EL (cell line): ENCODE results near the gene PLEKHB2.
"Not testable (repeated sequence)": the region's sequence is repeated elsewhere in the genome, so short reads cannot be mapped to it uniquely, and the experiment has no call there.

Source experiments
- DNase-seq: peaks from one replicate; pipeline ENCODE4 v3.0.0-alpha.2; 2016

PLEKHB2 gene

DNA sequence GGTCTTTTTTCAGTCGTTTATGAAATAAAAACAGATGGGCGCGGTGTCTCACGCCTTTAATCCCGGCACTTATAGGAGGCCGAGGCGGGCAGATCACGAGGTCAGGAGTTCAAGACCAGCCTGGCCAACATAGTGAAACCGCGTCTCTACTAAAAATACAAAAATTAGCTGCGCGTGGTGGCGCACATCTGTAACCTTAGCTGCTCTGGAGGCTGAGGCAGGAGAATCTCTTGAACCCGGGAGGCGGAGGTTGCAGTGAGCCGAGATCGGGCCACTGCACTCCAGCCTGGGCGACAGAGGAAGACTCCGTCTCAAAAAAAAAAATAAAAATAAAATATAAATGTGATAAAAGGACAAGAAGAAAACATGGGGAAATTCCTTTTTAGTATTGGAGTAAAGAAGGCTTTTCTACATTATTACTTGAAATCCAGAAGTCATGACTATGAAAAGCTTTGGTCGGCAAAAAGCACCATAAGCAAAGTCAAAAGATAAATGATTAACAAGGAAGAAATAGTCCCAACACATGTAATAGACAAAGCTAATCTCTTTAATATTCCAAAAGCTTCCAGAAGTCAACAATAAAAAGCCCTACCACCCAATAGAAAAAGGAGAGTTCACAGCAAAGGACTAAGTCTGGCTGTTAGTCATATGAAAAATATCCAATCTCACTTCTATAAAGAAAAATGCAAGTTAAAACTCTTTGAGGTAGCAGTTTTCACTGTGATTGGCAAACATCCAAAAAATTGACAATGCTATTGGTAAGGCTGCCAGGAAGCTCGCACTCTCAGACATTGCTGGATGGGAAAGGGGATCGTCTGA lies 10.5 kb upstream of the PLEKHB2 start:
- no peak for DNase-seq

- DNase-seq: no peak
Observed at GRCh38 chr2:131103165-131103564, 2.0 kb upstream of the PLEKHB2 start.

- DNase-seq: peak; percentile 73
Observed at GRCh38 chr2:131104487-131105155, 515 bp upstream of the PLEKHB2 start.

- DNase-seq: peak; percentile 61
Observed at GRCh38 chr2:131105950-131106801, 1.0 kb downstream of the PLEKHB2 start.

GRCh38 chr2:131112529-131112928 lies 7.4 kb downstream of the PLEKHB2 start:
- DNase-seq: no peak

GRCh38 chr2:131113566-131114227 lies 8.6 kb downstream of the PLEKHB2 start:
- DNase-seq: no peak

- not testable (repeated sequence) for DNase-seq
Observed at GRCh38 chr2:131114950-131115349, 9.8 kb downstream of the PLEKHB2 start.

DNA sequence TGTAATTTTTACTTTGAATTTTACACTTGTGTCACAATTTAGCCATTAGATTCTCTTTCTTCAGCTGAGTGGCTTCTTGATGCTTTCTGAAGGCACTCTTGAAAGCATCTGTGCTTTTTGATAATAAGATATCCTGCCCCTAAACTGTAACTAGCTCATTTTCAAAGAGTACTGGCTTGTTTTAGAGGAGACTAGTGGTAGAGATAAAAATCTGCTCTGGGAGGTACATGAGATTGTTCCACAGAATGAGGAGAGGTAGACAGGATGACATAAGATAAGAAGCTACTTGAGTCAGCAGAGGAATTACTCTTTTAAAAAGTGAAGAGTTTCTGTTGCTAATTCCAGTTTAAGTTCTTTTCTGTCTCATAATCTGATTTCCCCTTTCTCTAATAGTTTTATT lies 10.6 kb downstream of the PLEKHB2 start:
- no peak for DNase-seq

- no peak for DNase-seq
Observed at GRCh38 chr2:131120815-131121317, 15.7 kb downstream of the PLEKHB2 start.

DNA sequence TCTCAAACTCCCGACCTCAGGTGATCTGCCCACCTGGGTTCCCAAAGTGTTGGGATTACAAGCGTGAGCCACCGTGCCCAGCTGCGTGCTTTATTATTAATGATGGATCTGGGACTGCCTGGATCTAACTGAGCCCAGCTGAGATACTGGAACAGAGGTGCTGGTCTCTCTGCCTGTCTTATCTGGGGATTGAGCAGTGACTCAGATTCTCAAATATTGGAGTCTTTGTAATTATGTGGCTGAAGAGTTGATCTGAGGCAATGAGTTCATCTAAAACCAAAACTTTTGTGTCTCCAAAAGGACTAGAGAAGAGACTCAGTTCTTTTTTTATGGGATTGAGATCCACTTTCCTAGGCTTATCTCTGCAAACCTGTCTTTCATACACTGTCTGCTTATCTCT lies 16.3 kb downstream of the PLEKHB2 start:
- peak; percentile 6 for DNase-seq

DNA sequence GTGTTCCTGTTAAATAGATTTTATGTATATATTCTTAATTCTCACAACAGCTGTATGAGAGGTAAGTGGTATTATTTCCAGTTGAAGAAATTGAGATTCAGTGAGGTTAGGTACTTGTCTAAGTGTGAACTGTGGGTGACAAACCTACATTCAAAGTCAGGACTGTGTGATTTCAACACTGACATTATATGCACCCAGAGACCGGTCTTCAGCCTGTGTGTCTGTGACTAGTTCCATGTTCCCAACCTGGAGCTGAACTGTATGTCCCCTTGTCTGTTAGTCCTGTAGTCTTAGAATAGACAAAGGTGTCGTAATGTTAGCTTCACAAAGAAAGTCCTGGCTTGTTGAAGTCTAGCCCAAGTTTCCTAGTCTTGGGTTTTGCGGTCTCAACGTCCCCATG lies 17.4 kb downstream of the PLEKHB2 start:
- no peak for DNase-seq

- no peak for DNase-seq
Observed at GRCh38 chr2:131123192-131123591, 18.1 kb downstream of the PLEKHB2 start.

GRCh38 chr2:131125195-131125757 lies 20.1 kb downstream of the PLEKHB2 start:
- no peak for DNase-seq

DNA sequence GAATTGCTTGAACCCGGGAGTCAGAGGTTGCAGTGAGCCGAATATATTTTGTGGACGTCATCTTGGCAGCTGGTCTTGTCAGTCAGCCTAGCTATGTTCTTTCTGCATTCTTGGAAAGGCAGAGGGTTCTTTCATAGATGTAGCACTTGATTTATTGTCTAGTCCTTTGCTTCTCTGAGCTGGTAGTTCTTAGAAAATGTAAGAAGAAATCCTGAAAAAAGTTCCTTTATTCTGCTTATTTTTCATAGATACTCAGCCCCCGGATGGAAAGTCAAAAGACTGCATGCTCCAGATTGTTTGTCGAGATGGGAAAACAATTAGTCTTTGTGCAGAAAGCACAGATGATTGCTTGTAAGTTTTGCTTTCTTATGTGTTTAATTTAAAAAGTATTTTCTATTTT lies 21.3 kb downstream of the PLEKHB2 start:
- DNase-seq: no peak

DNA sequence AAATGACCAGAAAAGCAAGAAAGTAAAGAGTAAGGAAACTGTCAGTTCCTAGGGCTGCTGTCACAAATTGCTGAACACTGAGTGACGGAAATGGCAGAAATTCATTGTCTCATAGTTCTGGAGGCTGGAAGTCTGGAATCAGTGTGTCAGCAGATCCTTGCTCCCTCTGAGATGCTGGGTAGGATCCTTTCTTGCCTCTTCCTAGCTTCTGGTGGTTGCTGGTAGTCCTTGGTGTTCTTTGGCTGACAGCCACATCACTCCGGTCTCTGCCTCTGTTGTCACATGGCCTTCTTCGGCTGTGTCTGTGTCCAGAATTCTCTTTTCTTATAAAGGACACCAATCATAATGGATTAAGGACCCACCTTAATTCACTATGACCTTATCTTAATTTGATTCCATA lies 21.9 kb downstream of the PLEKHB2 start:
- no peak for DNase-seq

GRCh38 chr2:131127981-131128380 lies 22.8 kb downstream of the PLEKHB2 start:
- no peak for DNase-seq

DNA sequence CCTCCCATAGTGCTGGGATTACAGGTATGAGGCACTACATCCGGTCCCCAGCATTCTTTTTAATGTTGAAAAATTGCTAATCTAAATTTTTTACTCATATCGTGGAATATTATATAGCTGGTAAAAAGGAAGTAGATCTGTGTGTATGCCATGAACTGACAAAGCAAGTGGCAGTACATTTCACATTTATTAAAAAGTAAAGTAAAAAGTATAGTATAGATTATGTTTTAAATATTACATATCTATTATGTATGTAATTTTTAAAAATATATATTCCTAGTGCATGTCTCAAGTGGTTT lies 25.1 kb downstream of the PLEKHB2 start:
- no peak for DNase-seq

DNA sequence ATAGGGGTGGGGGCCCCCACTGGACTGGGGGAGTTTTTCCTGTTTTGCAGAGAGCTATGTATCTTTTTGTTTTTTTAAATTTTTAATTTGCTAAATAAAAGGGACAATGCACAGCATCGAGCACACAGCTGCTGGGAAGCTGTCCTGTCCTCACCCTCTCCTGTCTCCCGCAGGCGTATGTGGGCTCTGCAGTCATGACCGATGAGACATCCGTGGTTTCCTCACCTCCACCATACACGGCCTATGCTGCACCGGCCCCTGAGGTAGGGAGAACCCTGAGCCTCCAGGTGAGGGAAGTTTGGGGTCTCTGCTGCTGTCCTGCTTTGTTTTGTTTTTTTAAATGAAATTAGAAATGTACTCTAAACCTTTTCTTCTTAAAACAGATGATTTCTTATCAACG lies 27.6 kb downstream of the PLEKHB2 start:
- DNase-seq: no peak

GRCh38 chr2:131140581-131140980 lies 35.4 kb downstream of the PLEKHB2 start:
- no peak for DNase-seq

- DNase-seq: no peak
Observed at GRCh38 chr2:131142849-131143248, 37.7 kb downstream of the PLEKHB2 start.

DNA sequence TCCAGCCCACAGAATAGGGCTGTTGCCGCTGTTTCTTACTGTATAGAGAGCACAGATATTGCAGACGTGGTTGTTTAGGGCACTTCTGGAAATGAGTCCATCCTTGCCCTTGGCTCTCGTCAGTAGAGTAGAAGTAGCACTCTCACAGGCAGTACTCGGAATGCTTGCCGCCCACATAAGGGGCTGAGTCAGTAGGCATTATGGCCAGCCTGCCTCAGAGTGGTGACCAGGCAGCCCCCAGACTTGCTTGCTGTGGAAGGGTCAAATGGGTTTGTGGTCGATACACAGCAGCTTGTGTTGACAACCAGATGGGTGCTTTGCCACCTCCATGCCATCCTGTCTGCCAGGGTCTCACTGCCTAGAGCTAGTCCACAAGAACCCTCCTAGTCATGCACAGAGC lies 38.7 kb downstream of the PLEKHB2 start:
- no peak for DNase-seq

DNA sequence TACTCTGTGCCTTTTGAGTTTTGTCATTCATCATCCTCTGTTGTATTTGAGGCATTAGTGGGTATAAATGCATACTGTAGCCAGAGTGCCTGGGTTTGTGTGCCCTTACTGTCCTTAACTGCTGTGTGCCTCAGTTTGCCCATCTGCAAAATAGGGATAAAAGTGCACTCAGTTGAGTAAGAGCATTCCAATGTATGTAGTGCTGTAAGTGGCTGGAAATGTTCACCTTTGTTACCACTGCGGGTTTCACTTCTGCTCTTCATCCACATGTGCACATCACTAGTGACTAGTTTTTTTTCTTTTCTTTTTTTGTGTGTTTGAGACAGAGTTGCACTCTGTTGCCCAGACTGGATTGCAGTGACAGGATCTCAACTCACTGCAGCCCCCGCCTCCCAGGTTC lies 39.9 kb downstream of the PLEKHB2 start:
- DNase-seq: no peak

GRCh38 chr2:131146231-131146630 lies 41.1 kb downstream of the PLEKHB2 start:
- no peak for DNase-seq
